KOPT-K1 (cell line): Measurements from ENCODE around the gene MAML2.

Experiments used
- H3K27ac ChIP-seq: fragments of 200-600 bp; sonication (generic); 2 replicates; pipeline ENCODE4 v1.5.1; 2016; ENCODE audit warnings: antibody characterized with exemption, mild to moderate bottlenecking, low read depth, low read length; ENCODE audit not compliant: poor library complexity, severe bottlenecking
- H3K36me3 ChIP-seq: fragments of 200-600 bp; sonication (generic); 2 replicates; pipeline ENCODE4 v1.5.1; 2017; ENCODE audit warnings: antibody characterized with exemption, mild to moderate bottlenecking, low read length, moderate library complexity; ENCODE audit not compliant: insufficient read depth
- H3K9me3 ChIP-seq: fragments of 200-600 bp; sonication (generic); 2 replicates; pipeline ENCODE4 v1.5.1; 2017; ENCODE audit warnings: antibody characterized with exemption, low read length, mild to moderate bottlenecking; ENCODE audit not compliant: insufficient read depth, poor library complexity, severe bottlenecking

The MAML2 gene

GRCh38 chr11:95993438-95994298 lies 349.3 kb downstream of the MAML2 start:
- Histone ChIP-seq H3K9me3 (no peaks in the 10 kb centered on the region), H3K36me3 (no peaks in the 10 kb centered on the region), H3K27ac (no peak overlapping the region)

GRCh38 chr11:95991545-95991944 lies 351.4 kb downstream of the MAML2 start:
- no peaks in the 10 kb centered on the region for H3K9me3 ChIP-seq
- no peak overlapping the region for H3K27ac ChIP-seq
- H3K36me3 ChIP-seq = no peaks in the 10 kb centered on the region

GRCh38 chr11:95991101-95991500 lies 351.9 kb downstream of the MAML2 start:
- H3K9me3 ChIP-seq = no peaks in the 10 kb centered on the region
- H3K36me3 ChIP-seq = no peaks in the 10 kb centered on the region
- no peak overlapping the region for H3K27ac ChIP-seq

GRCh38 chr11:95989780-95990179 lies 353.2 kb downstream of the MAML2 start:
- Histone ChIP-seq H3K9me3 (no peaks in the 10 kb centered on the region), H3K27ac (no peak overlapping the region), H3K36me3 (no peaks in the 10 kb centered on the region)

- Histone ChIP-seq H3K36me3 (no peaks in the 10 kb centered on the region), H3K9me3 (no peaks in the 10 kb centered on the region), H3K27ac (no peak overlapping the region)
These were observed 353.9 kb downstream of the MAML2 start for GRCh38 chr11:95989076-95989605.

- H3K36me3 ChIP-seq = no peaks in the 10 kb centered on the region
- H3K27ac ChIP-seq = no peak overlapping the region
- H3K9me3 ChIP-seq = no peaks in the 10 kb centered on the region
These were observed 357.7 kb downstream of the MAML2 start for GRCh38 chr11:95985174-95985808.

GRCh38 chr11:95984072-95984471 lies 358.9 kb downstream of the MAML2 start:
- H3K27ac ChIP-seq = no peak overlapping the region
- no peaks in the 10 kb centered on the region for H3K36me3 ChIP-seq
- no peaks in the 10 kb centered on the region for H3K9me3 ChIP-seq

- Histone ChIP-seq H3K36me3 (no peaks in the 10 kb centered on the region), H3K27ac (no peak overlapping the region), H3K9me3 (no peaks in the 10 kb centered on the region)
These were observed 365.3 kb downstream of the MAML2 start for GRCh38 chr11:95977534-95978174.

- Histone ChIP-seq H3K36me3 (no peaks in the 10 kb centered on the region), H3K27ac (no peak overlapping the region), H3K9me3 (no peaks in the 10 kb centered on the region)
These were observed 366.4 kb downstream of the MAML2 start for GRCh38 chr11:95976550-95976949.

- no peak overlapping the region for H3K27ac ChIP-seq
- no peaks in the 10 kb centered on the region for H3K36me3 ChIP-seq
- no peaks in the 10 kb centered on the region for H3K9me3 ChIP-seq
These were observed 367.7 kb downstream of the MAML2 start for GRCh38 chr11:95975343-95975742.

GRCh38 chr11:95972060-95972459 lies 370.9 kb downstream of the MAML2 start:
- H3K9me3 ChIP-seq = no peaks in the 10 kb centered on the region
- no peak overlapping the region for H3K27ac ChIP-seq
- no peaks in the 10 kb centered on the region for H3K36me3 ChIP-seq

- no peaks in the 10 kb centered on the region for H3K36me3 ChIP-seq
- no peaks in the 10 kb centered on the region for H3K9me3 ChIP-seq
These were observed 374.4 kb downstream of the MAML2 start for GRCh38 chr11:95968585-95968984.

GRCh38 chr11:95964281-95964680 lies 378.7 kb downstream of the MAML2 start:
- H3K27ac ChIP-seq = no peak overlapping the region
- no peaks in the 10 kb centered on the region for H3K9me3 ChIP-seq
- H3K36me3 ChIP-seq = no peaks in the 10 kb centered on the region

More at GRCh38 chr11:95968585-95968984, 374.4 kb downstream of the MAML2 start:
- H3K27ac ChIP-seq = no peak overlapping the region

GRCh38 chr11:95961758-95962157 lies 381.2 kb downstream of the MAML2 start:
- H3K27ac ChIP-seq = no peak overlapping the region
- no peaks in the 10 kb centered on the region for H3K36me3 ChIP-seq

GRCh38 chr11:95950905-95951304 lies 392.1 kb downstream of the MAML2 start:
- H3K9me3 ChIP-seq = peaks cover 23% of the 10 kb centered on the region
- H3K27ac ChIP-seq = no peak overlapping the region
- H3K36me3 ChIP-seq = no peaks in the 10 kb centered on the region

More at GRCh38 chr11:95961758-95962157, 381.2 kb downstream of the MAML2 start:
- no peaks in the 10 kb centered on the region for H3K9me3 ChIP-seq
